GM12875 (cell line): ENCODE measurements around the gene CUL7.
A peak's percentile ranks its signal among the peaks of the same experiment; 100 is the strongest.

Experiments used
- H3K4me3 ChIP-seq: one replicate; pipeline ENCODE4 v1.5.1; 2011; ENCODE audit warnings: low read depth, low read length, control low read depth
- CTCF ChIP-seq: IDR thresholded peaks from 2 replicates; pipeline ENCODE4 v1.5.1; 2011; ENCODE audit warnings: low read depth, mild to moderate bottlenecking, control low read depth, inconsistent platforms, low read length, moderate library complexity, borderline replicate concordance; ENCODE audit not compliant: insufficient read depth

CUL7 gene

GRCh38 chr6:43053545-43054205 is at the start of gene CUL7:
Gene CUL7, minus strand, starts transcription at chr6:43053851. Its CDS starts 1,063 bp downstream, at chr6:43052788.
- H3K4me3 ChIP-seq, result peak within 1 kb of the TSS; percentile 54
- TF ChIP-seq CTCF, result no peak

DNA sequence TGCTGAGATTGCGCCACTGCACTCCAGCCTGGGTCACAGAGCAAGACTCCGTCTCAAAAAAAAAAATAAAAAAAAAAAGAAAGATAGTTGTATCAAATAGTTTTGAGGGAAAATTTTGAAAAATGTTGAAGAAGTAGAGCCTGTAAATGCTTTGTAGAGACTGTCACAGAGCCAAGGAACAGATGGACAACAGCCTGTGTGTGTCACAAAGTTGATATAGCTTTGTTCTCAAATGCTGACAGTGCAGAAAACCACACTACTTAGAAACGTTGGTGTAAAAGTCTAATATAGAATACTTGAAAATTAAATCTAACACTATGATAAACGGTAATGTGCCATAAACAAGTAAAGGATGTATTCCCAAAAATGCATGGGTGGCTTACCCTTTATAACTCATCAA is 47.8 kb upstream of the CUL7 start:
- no peak for TF ChIP-seq CTCF
- H3K4me3 ChIP-seq, result no peak overlapping the region

DNA sequence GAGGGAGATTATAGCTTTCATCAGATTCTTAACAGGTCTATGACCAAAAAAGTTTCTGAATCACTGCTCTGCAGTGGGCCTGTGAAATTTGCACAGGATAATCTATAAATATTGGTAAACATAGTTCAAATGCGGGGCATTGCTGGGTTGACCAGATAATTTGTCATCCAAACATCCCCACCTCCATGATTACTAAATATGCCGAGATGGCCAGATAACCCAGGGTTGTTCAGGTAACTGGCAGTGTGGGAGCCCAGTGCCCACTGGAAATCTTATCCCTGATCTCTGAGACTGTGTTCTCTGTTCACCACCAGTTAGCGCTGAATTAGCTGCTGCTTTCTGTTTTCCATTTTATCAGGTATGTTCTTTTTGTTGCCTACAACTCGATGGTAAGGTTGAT is 43.9 kb upstream of the CUL7 start:
- H3K4me3 ChIP-seq, result no peak overlapping the region
- TF ChIP-seq CTCF, result no peak

DNA sequence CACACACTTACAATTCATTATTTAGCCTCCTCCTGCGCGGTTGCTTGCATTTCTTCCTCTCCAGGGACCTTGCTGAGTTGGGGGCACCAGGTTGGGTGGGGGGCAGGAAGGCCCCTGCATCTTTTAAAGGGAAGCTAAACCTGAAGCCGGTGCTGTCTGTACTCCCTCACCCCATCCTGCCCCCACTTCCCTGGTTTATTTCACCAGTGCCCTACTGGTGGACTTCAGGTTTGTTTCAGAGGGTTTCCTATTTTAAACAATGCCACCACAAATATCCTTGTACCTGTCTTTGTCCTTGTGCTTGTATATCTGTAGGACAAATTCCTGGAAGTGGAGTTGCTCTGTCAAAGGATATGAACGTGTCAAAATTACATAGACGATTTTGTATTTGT is 43.4 kb upstream of the CUL7 start:
- no peak overlapping the region for H3K4me3 ChIP-seq
- TF ChIP-seq CTCF, result no peak

DNA sequence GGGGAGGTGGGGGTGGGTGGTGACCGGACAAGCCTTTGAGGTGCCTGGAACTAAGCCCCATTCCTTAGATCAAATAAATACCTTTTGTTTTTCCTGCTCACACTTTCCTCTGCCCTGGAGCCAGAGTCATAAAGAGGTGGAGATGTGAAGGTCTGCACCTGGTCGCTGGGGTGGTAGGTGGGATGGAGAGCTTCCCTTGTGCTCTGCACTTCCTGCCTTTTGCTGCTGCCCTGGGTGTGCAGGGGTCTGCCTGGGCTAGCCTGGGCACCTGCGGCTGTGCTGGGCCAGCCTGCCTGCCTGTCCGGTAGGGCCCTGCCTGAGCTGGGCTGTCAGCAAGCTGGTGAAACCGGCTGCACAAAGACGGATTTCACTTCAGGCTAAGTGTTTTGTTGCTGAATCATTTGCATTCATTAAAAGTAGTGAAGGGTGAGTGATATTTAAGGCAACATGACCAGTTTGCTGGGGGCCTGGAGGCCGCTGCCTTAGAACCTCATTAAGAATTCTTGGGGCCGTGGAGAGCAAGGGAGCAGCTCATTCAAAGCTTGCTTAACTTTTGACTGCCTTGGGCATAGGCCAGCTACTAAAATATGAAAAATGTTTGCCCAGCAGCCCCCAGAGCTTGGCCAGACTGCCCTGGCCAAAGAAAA is 42.9 kb upstream of the CUL7 start:
- no peak overlapping the region for H3K4me3 ChIP-seq
- TF ChIP-seq CTCF, result no peak

- no peak overlapping the region for H3K4me3 ChIP-seq
- TF ChIP-seq CTCF, result no peak
Measured at GRCh38 chr6:43095939-43096338, 42.3 kb upstream of the CUL7 start.
